ENCODE measurements around the gene DIS3L2.
"Not testable (repeated sequence)": the region's sequence is repeated elsewhere in the genome, so short reads cannot be mapped to it uniquely, and the experiment has no call there.

GRCh38 chr2:232378735-232379151 lies 417.2 kb downstream of the DIS3L2 start, which contains the start of gene ALPP:
- TF ChIP-seq CTCF (conservative IDR thresholded peaks at IDR 0.05); EZH2 (IDR thresholded peaks at IDR 0.05; ENCODE audit: low read depth): not testable (repeated sequence)
